ENCODE results near the gene BTC.
"Not testable (repeated sequence)": the region's sequence is repeated elsewhere in the genome, so short reads cannot be mapped to it uniquely, and the experiment has no call there.

The BTC gene

GRCh38 chr4:74794382-74795010, at the start of gene BTC:
Gene BTC, minus strand, starts transcription at chr4:74794523. Its CDS starts 198 bp downstream, at chr4:74794325.
- no peak for DNase-seq (ENCODE audit: low read depth in 2 of 2)

GRCh38 chr4:74840936-74841509, 46.7 kb upstream of the BTC start:
- DNase-seq (ENCODE audit: low read depth in 2 of 2): no peak

- no peak for DNase-seq (ENCODE audit: low read depth in 2 of 2)
Measured at GRCh38 chr4:74838746-74839370, 44.5 kb upstream of the BTC start.

- DNase-seq (ENCODE audit: low read depth in 2 of 2): no peak
Measured at GRCh38 chr4:74830928-74831327, 36.6 kb upstream of the BTC start.

GRCh38 chr4:74823194-74823593, 28.9 kb upstream of the BTC start:
- DNase-seq (ENCODE audit: low read depth in 2 of 2): no peak

- DNase-seq (ENCODE audit: low read depth in 2 of 2): no peak
Measured at GRCh38 chr4:74822603-74823002, 28.3 kb upstream of the BTC start.

- no peak for DNase-seq (ENCODE audit: low read depth in 2 of 2)
Measured at GRCh38 chr4:74821541-74821940, 27.2 kb upstream of the BTC start.

- no peak for DNase-seq (ENCODE audit: low read depth in 2 of 2)
Measured at GRCh38 chr4:74814052-74814451, 19.7 kb upstream of the BTC start.

GRCh38 chr4:74812056-74812455, 17.7 kb upstream of the BTC start:
- DNase-seq (ENCODE audit: low read depth in 2 of 2): not testable (repeated sequence)

- no peak for DNase-seq (ENCODE audit: low read depth in 2 of 2)
Measured at GRCh38 chr4:74805601-74806000, 11.3 kb upstream of the BTC start.

- no peak for DNase-seq (ENCODE audit: low read depth in 2 of 2)
Measured at GRCh38 chr4:74800310-74800709, 6.0 kb upstream of the BTC start.

- DNase-seq (ENCODE audit: low read depth in 2 of 2): no peak
Measured at GRCh38 chr4:74796631-74797030, 2.3 kb upstream of the BTC start.

- DNase-seq (ENCODE audit: low read depth in 2 of 2): no peak
Measured at GRCh38 chr4:74793757-74794381, 454 bp downstream of the BTC start.

GRCh38 chr4:74790652-74791051, 3.7 kb downstream of the BTC start:
- DNase-seq (ENCODE audit: low read depth in 2 of 2): no peak

- no peak for DNase-seq (ENCODE audit: low read depth in 2 of 2)
Measured at GRCh38 chr4:74789518-74789917, 4.8 kb downstream of the BTC start.

GRCh38 chr4:74777531-74777930, 16.8 kb downstream of the BTC start:
- DNase-seq (ENCODE audit: low read depth in 2 of 2): no peak

- DNase-seq (ENCODE audit: low read depth in 2 of 2): no peak
Measured at GRCh38 chr4:74772783-74773182, 21.5 kb downstream of the BTC start.

GRCh38 chr4:74772106-74772505, 22.2 kb downstream of the BTC start:
- DNase-seq (ENCODE audit: low read depth in 2 of 2): no peak

- DNase-seq (ENCODE audit: low read depth in 2 of 2): no peak
Measured at GRCh38 chr4:74770226-74770910, 24.0 kb downstream of the BTC start.

GRCh38 chr4:74768857-74769525, 25.3 kb downstream of the BTC start:
- DNase-seq (ENCODE audit: low read depth in 2 of 2): no peak

GRCh38 chr4:74764119-74764518, 30.2 kb downstream of the BTC start:
- no peak for DNase-seq (ENCODE audit: low read depth in 2 of 2)
